Activated CD8-positive, alpha-beta memory T cell treated with anti-CD3 and anti-CD28 coated beads for 4 hours (primary cell): Measurements from ENCODE around the gene RBP5.
A peak's percentile ranks its signal among the peaks of the same experiment; 100 is the strongest.

ENCODE experiments used
- DNase-seq, 2 donors: peaks; one replicate each; pipeline ENCODE4 v3.0.0-alpha.2; 2020; ENCODE audit warnings: low read depth in 2 of 2

RBP5 gene

GRCh38 chr12:7145671-7146070, 17.0 kb upstream of the RBP5 start:
- no peak for DNase-seq

DNA sequence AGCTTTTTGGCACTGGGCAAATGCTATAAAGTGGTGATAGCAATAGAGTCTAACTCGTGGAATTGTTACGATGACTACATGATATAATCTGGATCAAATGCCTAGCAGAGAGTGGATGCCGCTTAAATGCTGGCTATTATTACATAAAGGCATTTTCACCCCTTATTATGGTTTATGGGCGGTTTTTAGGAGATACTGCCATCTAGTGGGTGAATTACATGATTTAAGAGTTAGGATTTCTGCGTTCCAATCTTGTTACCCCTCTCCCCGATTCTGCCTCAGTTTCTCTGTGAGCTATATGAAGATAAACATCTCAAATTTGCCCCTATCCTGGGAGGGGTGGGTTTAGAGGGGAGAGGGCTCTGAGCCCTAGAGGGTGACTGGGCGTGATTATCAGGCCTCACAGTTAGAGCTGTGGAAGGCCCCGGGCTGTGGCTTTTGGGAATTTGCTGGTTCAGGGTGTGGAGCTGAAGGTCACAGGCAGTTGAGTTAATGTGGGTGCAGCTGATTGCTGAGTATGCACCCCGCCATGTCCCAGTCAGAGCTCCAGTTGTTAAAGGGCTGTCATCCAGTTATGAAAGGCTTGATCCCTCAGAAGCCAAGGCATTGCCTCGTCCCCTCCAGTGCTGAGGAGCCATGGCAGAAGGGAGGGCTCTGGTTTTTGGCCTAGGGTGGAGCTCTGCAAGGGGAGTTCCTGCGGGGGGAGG, 15.9 kb upstream of the RBP5 start:
- DNase-seq, result no peak

DNA sequence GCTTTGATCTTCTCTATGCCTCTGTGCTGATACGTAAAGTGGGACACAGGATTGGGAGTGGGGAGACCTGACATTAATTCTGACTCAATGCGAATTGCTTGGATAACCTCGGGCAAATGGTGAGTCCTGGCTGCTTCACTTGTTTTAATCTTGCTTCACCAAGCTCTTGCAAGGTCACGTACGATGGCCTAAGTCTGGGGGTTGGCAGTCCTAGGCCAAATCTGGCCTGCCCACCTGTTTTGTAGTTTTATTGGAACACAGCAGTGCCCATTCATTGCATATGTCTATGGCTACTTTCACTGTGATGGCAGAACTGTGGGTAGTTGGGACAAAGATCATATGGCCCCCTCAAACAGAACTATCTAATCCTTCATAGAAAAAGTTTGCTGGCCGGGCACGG, 14.9 kb upstream of the RBP5 start:
- DNase-seq, result no peak

GRCh38 chr12:7142809-7143465, 14.2 kb upstream of the RBP5 start:
- DNase-seq, result no peak

DNA sequence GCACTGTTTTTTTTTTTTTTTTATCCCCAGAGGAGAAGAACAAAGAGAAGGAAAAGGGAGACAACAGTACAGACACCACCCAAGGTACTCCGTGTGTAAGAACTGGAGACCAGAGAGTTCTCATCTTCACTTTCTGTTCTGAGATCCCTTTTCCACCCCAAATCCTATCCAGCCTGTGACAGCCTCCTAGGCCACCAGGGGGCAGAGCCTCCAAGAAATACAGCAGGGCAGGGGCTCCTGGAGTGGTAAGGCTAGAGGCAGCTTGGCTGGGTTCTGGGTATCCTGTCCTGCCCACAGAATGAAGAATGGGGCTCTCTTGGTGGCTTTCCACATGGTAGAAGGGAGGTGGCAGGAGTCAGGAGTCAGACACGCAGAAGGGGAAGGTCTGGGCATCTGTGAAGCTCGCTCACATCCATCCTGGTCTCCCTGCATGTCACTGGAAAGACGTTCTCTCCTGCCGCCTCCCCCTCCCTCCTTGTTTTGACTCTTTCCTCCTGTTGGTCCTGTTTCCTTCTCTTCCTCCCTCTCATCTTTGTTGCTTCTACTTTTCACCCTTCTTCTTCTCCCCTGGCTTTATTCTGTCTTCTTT, 13.5 kb upstream of the RBP5 start:
- DNase-seq, result peak in 1 of 2 donors; percentile 11

- DNase-seq, result no peak
Measured at GRCh38 chr12:7141351-7142005, 12.8 kb upstream of the RBP5 start.

DNA sequence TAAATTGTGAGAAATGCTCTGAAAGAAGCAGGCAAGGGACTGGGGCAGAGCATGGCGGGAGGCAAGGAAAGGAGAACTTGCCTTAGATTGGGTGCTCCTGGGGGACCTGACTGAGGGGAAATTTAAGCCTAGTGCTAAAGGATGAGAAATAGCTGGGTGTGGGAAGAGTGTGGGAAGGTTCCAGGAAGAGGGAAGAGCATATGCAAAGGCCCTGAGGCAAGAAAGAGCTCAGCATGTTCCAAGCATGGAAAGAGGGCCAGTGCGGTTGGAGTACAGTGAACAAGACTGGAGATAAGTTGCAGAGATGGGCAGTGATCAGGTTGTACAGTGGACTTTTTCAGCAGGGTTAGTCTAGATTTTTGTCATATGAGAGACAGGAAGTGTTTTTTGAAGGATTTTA, 10.5 kb upstream of the RBP5 start:
- no peak for DNase-seq

DNA sequence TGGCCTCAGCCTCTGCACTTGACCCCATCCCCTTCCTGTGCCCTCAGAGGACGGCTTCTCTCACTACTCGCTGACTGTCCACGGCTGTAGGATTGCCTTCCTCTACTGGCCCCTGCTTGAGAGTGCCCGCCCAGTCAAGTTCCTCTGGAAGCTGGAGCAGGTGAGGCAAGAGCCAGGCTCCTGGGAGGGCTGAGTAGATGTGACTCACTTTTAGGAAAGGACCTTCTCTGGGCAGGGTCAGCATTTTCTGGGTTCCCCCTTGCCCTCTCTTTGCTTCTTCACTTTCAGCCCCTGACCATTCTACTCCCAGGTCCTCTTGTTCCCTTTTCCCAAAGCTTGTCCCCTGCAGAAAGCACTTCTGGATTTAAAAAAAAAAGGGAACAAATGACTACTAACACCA, 9.2 kb upstream of the RBP5 start:
- no peak for DNase-seq

DNA sequence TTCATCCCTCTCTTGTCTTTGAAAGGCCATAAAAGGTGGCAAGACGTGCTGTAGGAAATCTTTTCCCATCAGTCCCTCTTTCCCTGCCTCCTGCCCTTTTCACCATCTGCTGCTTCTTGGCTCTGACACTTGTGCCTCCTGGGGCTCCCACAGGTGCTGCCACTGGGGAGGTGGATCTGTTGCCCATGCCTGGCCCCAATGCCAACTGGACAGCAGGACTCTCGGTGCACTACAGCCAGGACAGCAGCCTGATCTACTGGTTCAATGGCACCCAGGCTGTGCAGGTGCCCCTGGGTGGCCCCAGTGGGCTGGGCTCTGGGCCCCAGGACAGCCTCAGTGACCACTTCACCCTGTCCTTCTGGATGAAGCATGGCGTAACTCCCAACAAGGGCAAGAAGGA, 8.0 kb upstream of the RBP5 start:
- DNase-seq, result no peak

- no peak for DNase-seq
Measured at GRCh38 chr12:7136071-7136470, 7.4 kb upstream of the RBP5 start.

DNA sequence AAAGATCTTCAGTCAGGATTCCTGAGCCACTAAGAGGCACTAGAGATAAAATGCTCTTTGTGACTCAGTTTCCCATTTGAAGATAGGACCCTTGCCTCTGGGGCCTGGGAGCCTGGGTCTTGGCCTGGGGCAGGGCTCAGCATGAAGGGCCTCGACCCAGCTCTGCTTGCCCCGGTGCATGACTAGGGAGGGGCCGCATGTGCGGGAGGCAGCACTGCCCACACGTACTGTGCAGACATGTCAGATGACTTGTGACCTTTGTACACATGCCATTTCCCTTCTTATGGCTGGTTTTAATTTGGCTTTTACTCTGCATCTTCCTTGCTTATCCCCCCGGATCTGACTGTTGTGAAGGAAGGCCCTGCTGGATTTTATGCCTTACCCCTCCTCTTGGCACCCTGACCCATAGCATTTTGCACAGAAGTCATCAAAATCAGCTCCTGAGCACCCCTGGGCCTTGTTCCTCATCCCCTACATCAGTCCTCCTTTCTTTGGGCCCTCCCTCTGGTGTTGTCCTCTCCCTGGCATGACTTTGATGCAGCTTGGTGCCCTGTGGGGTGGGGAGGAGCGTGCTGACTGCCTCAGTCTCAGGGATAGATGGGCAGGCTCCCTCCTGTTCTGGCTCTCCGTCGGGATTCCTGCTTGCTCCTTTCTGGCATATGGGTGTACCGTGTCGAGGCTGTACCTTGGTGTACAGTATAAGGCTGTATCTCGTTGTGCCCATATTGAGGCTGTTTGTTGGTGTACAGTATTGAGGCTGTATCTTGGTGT, 5.9 kb upstream of the RBP5 start:
- DNase-seq, result no peak

- no peak for DNase-seq
Measured at GRCh38 chr12:7131502-7131866, 2.8 kb upstream of the RBP5 start.

GRCh38 chr12:7130701-7131501, 2.2 kb upstream of the RBP5 start:
- DNase-seq, result peak in 1 of 2 donors; percentile 27

- peak; percentile 72 to 77 for DNase-seq
Measured at GRCh38 chr12:7129872-7130691, 1.4 kb upstream of the RBP5 start, which contains the start of gene CLSTN3. Gene CLSTN3, plus strand, starts transcription at chr12:7130371. Its CDS starts 278 bp downstream, at chr12:7130649.

- DNase-seq, result no peak
Measured at GRCh38 chr12:7129287-7129871, 690 bp upstream of the RBP5 start.

DNA sequence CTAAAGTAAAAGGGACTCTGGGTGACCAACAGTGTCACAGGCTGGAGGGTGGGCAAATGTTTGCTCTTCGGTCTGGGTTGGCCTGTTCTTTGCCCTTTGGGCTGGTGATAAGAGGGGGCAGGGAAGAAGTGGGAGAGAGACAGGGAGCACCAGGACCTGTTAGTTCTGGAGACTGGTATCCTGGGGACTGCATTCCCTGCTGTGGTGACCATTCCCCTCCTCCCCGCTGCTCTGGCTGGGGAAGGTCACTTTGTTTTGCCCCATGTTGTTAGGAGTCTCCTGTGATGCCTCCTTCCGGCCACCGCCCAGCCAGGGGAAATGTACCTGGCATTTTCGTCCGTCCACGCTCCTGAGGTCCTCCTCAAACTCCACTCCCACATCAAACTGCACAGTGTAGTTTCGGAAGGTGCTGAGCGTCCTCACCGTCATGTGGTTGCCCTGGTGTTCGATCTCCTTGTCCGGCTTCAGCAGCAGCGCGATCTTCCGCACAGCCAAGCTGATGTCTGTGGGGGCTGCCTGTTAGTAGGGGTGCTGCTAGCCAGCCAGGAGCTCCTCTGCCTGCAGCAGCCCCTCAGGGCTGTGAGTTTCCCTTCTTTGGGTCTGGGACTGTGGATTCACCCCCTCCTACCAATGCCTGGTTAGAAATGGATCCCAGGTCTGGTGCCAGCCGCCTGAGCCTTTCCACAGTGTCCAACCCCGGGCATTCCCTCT, 618 bp downstream of the RBP5 start:
- no peak for DNase-seq

DNA sequence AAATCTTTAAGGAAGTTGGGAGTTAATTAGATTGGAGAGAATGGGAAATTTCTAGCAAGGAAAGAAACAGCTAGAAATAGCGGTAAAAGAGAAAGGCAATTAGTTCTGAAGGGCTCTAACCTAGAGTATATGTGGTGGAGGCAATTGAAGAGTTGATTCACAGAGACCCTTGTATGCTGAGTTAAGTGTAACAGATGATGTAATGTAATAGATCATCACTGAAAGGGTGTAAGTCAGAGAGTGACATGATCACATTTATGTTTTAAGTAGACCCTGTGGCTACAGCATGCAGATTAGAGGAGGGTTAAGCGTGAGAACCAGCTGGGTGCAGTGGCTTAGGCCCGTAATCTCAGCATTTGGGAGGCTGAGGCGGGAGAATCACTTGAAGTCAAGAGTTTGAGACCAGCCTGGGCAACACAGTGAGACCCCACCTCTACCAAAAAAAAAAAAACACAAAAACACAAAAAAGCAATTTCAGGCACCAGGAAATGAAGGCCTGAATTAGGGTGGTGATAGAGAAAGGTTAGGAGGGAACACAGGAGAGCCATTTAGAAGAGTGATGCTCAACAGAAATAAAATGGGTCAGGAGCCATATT, 3.0 kb downstream of the RBP5 start:
- no peak for DNase-seq

DNA sequence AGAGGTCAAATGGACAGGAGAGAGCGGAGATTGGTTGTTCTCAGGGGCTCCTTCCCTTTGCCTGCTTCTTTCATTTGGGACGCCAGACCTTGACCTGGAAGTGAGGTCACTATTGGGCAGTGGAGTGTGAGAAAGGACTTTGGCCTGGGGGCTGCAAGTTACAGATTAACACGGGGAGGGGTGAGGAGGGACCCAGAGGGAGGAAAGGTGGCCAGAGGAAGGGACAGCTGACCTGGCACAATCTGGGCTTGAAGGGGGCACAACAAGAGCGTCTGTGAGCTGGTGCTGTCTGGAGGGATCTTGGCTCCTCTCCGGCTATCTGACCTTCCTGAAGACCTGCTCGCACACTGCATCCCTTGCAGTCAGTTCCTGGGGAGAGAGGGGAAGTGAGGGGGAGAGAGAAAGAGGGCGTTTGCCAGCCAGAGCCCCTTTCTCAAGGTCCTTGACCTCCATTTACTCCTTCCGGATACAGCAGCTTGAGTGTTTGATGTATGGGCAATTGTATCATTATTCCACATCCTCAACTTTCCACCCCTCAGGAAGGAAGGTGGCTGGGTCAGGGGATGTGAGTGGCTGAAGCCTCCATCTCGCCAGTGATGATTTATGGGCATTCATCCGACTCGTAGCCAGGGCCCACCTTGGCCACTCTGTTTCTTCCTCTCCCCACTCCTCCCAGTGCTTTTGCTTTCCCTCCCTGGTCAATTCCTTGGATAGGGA, 4.7 kb downstream of the RBP5 start:
- DNase-seq, result no peak
